Uterus (tissue), 4 donors: Measurements from ENCODE around the gene MT1E. TPM values are rescaled to one million over a fixed set of nuclear protein-coding genes. Genes with fewer than 3 reads are reported as not detected.
A peak's percentile ranks its signal among the peaks of the same experiment; 100 is the strongest.
"Not testable (repeated sequence)": the region's sequence is repeated elsewhere in the genome, so short reads cannot be mapped to it uniquely, and the experiment has no call there.

Experiments used
- DNase-seq, 2 donors: peaks; one replicate each; pipeline ENCODE4 v3.0.0-alpha.2; 2019 to 2020
- H3K27ac ChIP-seq, 2 donors: fragments of 200-600 bp; sonication (generic); 1 replicate in 1 of 2; 2 replicates in 1 of 2; pipeline ENCODE4 v1.5.1; 2016 to 2018
- H3K27me3 ChIP-seq, 2 donors: fragments of 200-600 bp; sonication (generic); one replicate each; pipeline ENCODE4 v1.5.1; 2018 to 2019; ENCODE audit warnings: control low read depth in 1 of 2
- H3K36me3 ChIP-seq, 2 donors: fragments of 200-600 bp; sonication (generic); one replicate each; pipeline ENCODE4 v1.5.1; 2019; ENCODE audit warnings: control low read depth in 1 of 2
- H3K4me1 ChIP-seq, 2 donors: fragments of 200-600 bp; sonication (generic); one replicate each; pipeline ENCODE4 v1.5.1; 2018 to 2019; ENCODE audit warnings: control low read depth in 1 of 2
- H3K4me3 ChIP-seq, 2 donors: fragments of 200-600 bp; sonication (generic); 1 replicate in 1 of 2; 2 replicates in 1 of 2; pipeline ENCODE4 v1.5.1; 2018 to 2019; ENCODE audit warnings: mild to moderate bottlenecking in 1 of 2
- H3K9me3 ChIP-seq, 2 donors: fragments of 200-600 bp; sonication (generic); one replicate each; pipeline ENCODE4 v1.5.1; 2019; ENCODE audit warnings: control low read depth in 1 of 2
- CTCF ChIP-seq, 4 experiments: fragments of 200-600 bp in 2 of 4; fragments of 450-650 bp in 2 of 4; sonication (generic) in 2 of 4; IDR thresholded peaks; one replicate each; pipeline ENCODE4 v1.5.1; 2016 to 2019; ENCODE audit warnings: antibody characterized with exemption in 4 of 4, mild to moderate bottlenecking in 2 of 4, moderate library complexity in 1 of 4
- POLR2A ChIP-seq, 2 donors: fragments of 450-650 bp; IDR thresholded peaks; one replicate each; pipeline ENCODE4 v1.6.1; 2016; ENCODE audit warnings: antibody characterized with exemption in 2 of 2, mild to moderate bottlenecking in 1 of 2, moderate library complexity in 1 of 2
- intact Hi-C: fragments of 100-400 bp; cut with DNase I; formaldehyde crosslinking; loops from one replicate; pipeline ENCODE4 v1.15.1; 2023; ENCODE audit warnings: low total_unique reads
- total RNA-seq, 4 donors: library from RNA; depleted of rRNA in 3 of 4; stranded (reverse); fragments of >200 nt in 3 of 4; gene quantifications; one replicate each; pipeline versions ENCODE4 v1.1.0 to v1.2.4, GENCODE V29; 2014 to 2023
- donor health status: DM: yes; HTN: yes; CAD: no.

Gene MT1E
- total RNA-seq, 4 donors from 2014 or later = 0.48 to 51.9 (median 51.2) TPM; not detected in 1

GRCh38 chr16:56669840-56670619, 44.4 kb downstream of the MT1E start:
- no peak for TF ChIP-seq CTCF (IDR thresholded peaks at IDR 0.05)
- no peak for TF ChIP-seq POLR2A (IDR thresholded peaks at IDR 0.05)
- no peaks in the 10 kb centered on the region for H3K4me1 ChIP-seq
- intact Hi-C loops = no loop called here
- no peaks in the 10 kb centered on the region for H3K36me3 ChIP-seq
- H3K27ac ChIP-seq = no peak overlapping the region
- no peak for DNase-seq
- no peak overlapping the region for H3K4me3 ChIP-seq
- peaks cover 0 to 11% of the 10 kb centered on the region in 2 donors for H3K27me3 ChIP-seq
- H3K9me3 ChIP-seq = no peaks in the 10 kb centered on the region

DNA sequence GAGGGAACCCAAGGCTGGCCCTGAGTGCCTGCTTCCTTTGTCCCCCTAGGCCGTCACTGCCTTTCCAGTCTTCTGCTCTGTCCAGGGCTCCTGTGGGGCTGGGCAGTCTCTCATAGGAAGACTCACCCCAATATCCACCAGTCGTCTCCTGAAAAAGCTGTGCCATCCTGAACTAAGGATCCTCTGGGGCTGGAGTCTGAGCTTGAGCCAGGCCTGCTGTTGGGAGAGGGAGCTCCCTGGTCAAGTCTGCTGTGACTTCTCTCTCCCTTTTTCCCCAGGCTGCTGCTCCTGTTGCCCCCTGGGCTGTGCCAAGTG, 45.0 kb downstream of the MT1E start:
- peaks cover 0 to 11% of the 10 kb centered on the region in 2 donors for H3K27me3 ChIP-seq
- no peaks in the 10 kb centered on the region for H3K9me3 ChIP-seq
- intact Hi-C loops = no loop called here
- no peak overlapping the region for H3K27ac ChIP-seq
- no peak for TF ChIP-seq POLR2A (IDR thresholded peaks at IDR 0.05)
- TF ChIP-seq CTCF (IDR thresholded peaks at IDR 0.05) = no peak
- H3K36me3 ChIP-seq = no peaks in the 10 kb centered on the region
- H3K4me3 ChIP-seq = no peak overlapping the region
- H3K4me1 ChIP-seq = no peaks in the 10 kb centered on the region
- DNase-seq = no peak

DNA sequence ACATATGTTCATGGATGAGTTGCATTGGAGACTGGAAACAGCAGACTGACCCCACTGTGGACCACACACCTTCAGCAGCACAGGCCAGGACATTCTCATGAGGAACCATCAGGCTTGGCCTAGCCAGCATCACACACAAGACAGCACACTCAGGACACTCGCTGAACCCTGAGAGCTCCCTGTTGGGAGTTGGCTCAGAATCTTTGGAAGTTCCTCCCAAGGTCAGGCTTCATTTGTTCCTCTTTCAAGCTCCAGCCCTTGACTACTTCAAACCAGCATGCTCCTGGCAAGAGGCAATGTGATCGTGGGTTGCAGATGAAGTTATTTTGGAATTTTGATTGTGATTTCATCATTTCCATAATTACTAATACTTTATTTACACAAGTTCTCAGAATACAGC, 46.1 kb downstream of the MT1E start:
- H3K4me1 ChIP-seq, intact Hi-C loops, H3K36me3 ChIP-seq, DNase-seq, H3K9me3 ChIP-seq, H3K4me3 ChIP-seq, H3K27ac ChIP-seq: not testable (repeated sequence)
- H3K27me3 ChIP-seq = peaks cover 3 to 11% of the 10 kb centered on the region in 2 donors

- DNase-seq, H3K9me3 ChIP-seq, intact Hi-C loops, H3K27ac ChIP-seq, H3K36me3 ChIP-seq, H3K4me1 ChIP-seq, H3K4me3 ChIP-seq: not testable (repeated sequence)
- peaks cover 3 to 11% of the 10 kb centered on the region in 2 donors for H3K27me3 ChIP-seq
These were observed 46.6 kb downstream of the MT1E start for GRCh38 chr16:56672171-56672570.

- Histone ChIP-seq H3K27ac (no peak overlapping the region), H3K4me3 (no peak overlapping the region), H3K27me3 (peaks cover 3 to 11% of the 10 kb centered on the region in 2 donors), H3K4me1 (no peaks in the 10 kb centered on the region), H3K9me3 (no peaks in the 10 kb centered on the region), H3K36me3 (no peaks in the 10 kb centered on the region)
- no peak for TF ChIP-seq CTCF (IDR thresholded peaks at IDR 0.05)
- no peak for TF ChIP-seq POLR2A (IDR thresholded peaks at IDR 0.05)
- no peak for DNase-seq
- intact Hi-C loops = no loop called here
These were observed 47.4 kb downstream of the MT1E start for GRCh38 chr16:56672761-56673536.

DNA sequence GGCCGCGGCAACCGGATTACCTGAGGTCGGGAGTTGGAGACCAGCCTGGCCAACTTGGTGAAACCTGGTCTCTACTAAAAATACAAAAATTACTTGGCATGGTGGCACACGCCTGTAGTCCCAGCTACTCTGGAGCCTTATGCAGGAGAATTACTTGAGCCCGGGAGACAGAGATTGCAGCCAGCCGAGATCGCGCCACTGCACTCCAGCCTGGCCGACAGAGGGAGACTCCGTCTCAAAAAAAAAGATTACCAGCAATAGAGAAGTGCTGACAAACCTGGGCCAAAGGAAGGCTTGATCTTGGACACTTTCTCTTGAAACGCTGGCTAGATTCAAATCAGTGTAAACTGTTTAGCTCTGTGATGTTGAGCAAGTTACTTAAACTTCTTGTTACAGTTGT, 48.3 kb downstream of the MT1E start:
- peaks cover 3 to 11% of the 10 kb centered on the region in 2 donors for H3K27me3 ChIP-seq

DNA sequence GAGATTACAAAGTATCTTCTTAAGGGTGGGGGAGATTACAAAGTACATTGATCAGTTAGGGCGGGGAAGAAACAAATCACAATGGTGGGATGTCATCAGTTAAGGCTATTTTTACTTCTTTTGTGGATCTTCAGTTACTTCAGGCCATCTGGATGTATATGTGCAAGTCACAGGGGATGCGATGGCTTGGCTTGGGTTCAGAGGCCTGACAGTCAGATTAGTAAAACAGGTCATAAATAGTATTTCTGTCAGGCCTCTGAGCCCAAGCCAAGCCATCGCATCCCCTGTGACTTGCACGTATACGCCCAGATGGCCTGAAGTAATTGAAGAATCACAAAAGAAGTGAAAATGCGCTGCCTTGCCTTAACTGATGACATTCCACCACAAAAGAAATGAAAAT, 49.0 kb downstream of the MT1E start:
- DNase-seq, intact Hi-C loops: not testable (repeated sequence)

More for the DNA sequence above, 48.3 kb downstream of the MT1E start:
- H3K27ac ChIP-seq = no peak overlapping the region
- intact Hi-C loops = no loop called here
- H3K4me3 ChIP-seq = no peak overlapping the region
- no peak for TF ChIP-seq POLR2A (IDR thresholded peaks at IDR 0.05)
- peak; percentile 34 to 55 (median 50) for TF ChIP-seq CTCF (IDR thresholded peaks at IDR 0.05)
- no peaks in the 10 kb centered on the region for H3K4me1 ChIP-seq
- no peaks in the 10 kb centered on the region for H3K36me3 ChIP-seq
- H3K9me3 ChIP-seq = no peaks in the 10 kb centered on the region
- DNase-seq = peak in 1 of 2 donors; percentile 27

More for the DNA sequence above, 49.0 kb downstream of the MT1E start:
- H3K4me1 ChIP-seq, H3K27me3 ChIP-seq, H3K27ac ChIP-seq, H3K9me3 ChIP-seq, H3K36me3 ChIP-seq, H3K4me3 ChIP-seq: not testable (repeated sequence)
